GM10847 (cell line): ENCODE data around the gene MIPEP.

Experiments
- POLR2A ChIP-seq: IDR thresholded peaks from 2 replicates; pipeline ENCODE4 v1.6.1; 2011; ENCODE audit not compliant: insufficient read length; ENCODE audit errors: extremely low read depth

The MIPEP gene

DNA sequence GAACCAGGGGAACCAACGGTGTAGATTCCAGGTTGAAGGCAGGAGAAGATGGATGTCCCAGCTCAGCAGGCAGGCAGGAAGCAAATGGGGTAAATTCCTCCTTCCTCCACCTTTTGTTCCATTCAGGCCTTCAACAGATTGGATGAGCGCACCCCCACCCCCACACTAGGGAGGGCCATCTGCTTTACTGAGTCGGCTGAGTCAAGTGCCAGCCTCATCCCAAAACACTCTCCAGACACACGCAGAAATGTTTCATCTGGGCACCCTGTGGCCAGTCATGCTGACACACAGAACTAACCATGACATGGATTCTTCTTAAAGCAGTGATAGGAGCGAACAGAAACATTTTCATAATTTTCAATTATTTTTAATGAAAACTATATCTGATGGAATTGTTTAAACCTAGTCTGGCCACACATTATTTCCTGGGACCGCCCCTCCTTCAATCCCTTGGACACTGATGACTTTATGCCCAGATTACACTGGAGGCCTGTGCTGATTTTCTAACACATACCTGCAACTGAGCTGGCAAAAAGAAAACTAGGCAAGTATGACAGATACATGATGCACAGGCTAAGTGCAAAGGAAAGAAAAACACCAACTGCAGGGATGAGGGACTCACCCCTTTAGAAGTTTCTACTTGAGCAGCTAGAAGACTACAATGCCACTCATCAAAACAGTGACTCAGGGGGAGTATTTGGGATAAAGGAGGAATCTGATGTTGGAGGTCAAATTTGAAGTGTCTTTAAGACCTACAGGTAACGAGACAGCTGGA is 164.8 kb downstream of the MIPEP start:
- no peak for TF ChIP-seq POLR2A

DNA sequence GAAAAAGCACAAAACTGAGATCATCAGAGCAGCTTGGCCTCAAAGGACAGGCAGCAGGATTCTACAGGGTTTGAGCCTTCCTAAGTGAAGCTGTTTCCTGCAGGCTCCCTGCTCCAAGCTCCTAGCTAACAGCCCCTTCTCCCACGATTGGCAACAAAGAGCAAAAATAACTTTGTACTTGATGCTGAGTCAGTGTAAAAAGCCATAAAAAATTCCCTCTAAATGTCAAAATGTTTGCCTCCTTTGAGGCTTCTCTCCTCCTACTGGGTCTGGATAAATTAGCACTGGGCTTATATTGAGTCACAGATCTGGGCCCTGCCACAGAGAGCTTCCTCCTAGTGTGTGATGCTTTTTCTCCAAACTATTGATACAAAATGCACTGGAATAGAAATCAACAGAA is 165.7 kb downstream of the MIPEP start:
- no peak for TF ChIP-seq POLR2A

DNA sequence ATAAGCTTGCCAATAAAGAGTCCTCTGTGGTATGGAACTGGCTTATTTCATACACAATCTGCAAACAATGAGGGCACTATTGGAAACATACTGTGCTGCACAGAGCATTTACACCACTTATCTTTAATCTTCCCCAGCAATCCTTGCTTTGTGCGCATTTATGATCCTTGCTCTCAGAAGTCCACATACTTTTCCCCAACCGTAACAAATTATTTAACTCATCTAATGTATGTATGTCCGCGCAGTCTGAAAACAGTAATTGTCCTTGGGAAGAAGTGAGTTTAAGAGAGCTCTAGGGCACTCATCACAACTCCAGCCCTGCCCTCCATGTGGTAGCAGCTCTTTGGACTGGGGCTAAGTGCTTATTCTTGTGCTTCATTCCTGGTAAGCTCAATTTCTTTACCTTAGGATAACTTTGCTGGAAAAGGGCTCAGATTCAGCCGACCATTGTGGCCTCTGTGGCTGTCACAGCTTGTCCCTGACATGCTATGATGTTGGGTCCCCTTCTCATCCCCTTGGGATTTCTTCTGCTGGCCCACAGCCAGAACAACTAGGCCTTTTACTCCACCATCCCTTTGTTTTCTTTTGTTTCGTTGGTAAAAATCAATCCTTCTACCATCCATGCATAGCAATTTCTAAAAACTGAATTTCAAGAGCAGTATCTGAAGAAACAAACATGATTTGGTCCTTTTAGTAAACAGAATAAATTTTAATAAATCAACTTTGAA is 166.3 kb downstream of the MIPEP start:
- no peak for TF ChIP-seq POLR2A

DNA sequence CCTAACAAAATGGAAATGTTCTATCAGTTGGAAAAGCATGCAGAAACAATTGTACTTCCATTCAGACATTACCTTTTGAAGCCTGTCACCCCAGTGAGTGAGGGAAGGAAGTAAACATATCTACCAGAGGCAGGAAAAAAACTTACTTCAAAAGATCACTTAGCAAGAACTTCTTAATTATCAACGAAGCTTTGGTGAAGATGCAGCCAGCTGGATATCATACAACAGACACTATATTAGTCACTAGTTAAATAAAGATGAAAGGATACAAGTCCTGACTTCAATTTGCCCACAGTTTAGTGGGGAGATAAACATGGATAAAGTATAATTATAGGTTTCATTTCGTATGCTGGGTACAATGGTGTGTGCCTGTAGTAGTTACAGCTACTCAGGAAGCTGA is 170.2 kb downstream of the MIPEP start:
- no peak for TF ChIP-seq POLR2A

DNA sequence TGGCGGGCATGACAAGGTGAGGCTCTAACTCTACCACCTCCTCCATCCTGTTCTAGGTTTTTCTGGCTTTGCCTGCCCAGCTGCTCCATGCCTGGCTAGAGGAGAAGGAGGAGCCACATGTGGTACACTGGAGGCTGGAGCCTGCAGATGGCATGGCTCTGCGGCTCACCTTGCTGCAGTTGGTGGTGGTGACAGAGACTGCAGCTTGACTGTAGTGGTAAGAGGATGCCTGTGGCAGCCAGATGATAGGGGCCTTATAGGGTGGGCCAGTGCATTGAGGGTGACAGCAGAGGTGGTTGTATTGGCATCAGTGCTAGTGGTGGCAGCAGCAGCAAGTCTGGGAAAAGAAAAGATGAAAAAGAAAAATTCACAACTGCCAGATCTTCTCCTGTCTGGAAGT is 172.8 kb downstream of the MIPEP start:
- TF ChIP-seq POLR2A = no peak

DNA sequence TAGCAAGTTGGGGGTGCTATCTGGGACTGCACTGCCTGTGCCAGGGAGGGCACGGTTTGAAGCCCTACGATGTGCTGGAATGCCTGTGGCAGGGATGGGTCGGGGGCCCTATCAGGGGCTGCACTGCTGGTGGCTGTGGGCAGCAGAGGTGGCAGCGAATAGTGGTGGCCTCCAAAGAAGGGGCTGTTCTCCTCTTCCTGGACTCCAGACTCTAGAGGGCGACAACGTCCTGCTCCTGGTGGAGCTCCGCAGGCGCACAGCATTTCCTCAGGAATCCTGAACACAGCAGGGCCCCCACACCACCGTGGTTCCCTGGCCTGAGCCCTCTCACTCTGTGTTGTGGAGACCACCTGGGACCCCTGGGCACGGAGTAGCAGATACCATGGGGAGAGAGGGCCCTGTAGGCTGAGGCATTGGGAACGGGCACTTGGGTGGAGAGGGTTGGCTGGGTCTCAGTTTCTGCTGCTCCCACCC is 173.4 kb downstream of the MIPEP start:
- TF ChIP-seq POLR2A = no peak

DNA sequence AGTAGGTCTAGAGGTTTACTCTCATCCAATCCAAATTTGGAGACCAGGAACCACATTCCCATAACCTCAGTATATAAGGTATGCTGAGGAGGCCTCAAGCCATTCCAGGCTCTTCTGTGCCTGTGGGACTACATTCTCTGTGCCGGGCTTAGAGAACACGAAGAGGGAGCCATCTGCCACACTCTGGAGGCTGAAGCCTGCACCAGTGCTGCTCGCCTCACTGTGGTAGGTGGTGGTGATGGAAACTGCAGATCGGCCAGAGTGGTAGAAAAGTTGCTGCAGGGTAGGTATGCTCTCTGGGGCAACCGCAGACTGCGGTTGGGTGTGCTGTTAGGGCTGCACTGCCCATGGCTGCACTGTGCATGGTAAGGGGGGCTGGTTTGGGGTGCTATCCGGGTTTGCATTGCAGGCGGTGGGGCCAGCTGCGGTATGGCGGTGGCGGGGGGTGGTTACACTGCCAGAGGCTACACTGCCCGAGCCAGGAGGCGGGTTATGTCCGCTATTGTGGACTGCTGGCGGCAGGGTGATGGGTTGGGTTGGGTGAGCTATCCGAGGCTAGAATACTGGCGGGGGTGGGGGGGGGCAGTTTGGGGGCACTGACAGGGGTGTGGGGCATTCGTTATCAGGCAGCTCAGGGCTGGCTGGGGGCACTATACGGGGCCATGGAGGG is 174.0 kb downstream of the MIPEP start:
- no peak for TF ChIP-seq POLR2A

DNA sequence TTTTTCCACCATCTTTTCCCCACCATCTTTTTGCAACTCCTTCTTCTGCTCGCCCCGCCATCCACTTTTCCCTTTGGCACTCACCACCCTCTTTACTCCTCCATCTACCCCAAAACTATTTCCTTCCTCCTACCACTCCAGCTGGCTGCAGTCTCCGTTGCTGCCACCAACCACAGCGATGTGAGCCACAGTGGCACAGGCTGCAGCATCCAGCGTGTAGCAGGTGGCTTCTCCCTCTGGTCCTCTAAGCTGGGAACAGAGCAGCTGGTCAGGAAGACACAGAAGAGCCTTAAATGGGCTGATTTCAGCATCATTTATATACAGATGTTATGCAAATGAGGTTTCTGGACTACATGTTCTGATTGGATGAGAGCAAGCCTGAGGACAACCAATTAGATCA is 174.5 kb downstream of the MIPEP start:
- TF ChIP-seq POLR2A = no peak

DNA sequence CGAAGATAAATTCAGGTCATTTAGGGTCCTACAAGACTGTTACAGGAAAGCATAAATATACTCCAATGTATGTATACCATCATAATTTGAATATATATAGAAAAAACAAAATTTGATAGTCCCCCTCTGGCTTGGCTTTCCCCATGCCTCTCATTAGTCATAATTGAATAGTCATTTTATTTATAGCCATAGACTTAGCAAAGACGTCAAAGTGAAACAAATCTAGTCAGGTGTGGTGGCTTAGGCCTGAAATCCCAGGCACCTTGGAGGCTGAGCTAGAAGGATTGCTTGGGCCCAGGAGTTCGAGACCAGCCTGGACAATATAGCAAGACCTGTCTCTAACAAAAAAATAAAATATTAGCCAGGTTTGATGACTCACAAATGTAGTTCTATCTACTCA is 177.8 kb downstream of the MIPEP start:
- no peak for TF ChIP-seq POLR2A

DNA sequence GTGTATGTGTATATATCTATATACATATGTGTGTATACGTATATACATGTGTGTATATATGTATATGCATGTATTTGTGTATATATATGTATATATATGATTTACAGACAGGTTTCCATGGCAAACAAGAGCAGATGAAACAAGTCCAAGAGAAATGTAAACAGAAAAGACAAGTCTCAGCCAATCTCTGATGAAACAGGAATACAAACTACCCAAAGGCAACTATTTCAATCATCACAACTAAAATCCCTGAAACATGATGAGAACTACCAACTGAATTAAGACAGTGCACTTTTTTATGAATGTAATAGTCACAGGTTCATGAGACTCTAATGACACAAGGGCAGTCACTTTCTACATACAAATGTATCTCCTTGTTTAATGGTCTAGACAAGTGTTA is 178.8 kb downstream of the MIPEP start:
- no peak for TF ChIP-seq POLR2A

DNA sequence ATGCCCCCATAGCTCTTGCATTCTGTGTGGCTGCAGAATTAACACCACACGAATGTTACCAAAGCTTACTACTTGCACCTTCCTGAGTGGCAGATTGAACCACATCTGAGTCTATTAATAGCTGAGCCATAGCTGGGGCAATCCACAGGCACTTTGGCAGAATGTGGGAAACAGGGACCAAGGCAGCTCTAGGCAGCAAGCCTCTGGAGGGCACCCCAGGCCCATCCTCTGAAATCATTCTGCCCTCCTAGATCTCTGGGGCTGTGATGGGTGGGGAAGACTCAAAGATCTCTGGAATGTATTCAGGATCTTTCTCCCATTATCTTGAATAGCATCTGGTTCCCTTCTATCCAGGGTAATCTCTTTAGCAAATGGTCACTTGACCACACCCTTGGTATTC is 179.7 kb downstream of the MIPEP start:
- no peak for TF ChIP-seq POLR2A

DNA sequence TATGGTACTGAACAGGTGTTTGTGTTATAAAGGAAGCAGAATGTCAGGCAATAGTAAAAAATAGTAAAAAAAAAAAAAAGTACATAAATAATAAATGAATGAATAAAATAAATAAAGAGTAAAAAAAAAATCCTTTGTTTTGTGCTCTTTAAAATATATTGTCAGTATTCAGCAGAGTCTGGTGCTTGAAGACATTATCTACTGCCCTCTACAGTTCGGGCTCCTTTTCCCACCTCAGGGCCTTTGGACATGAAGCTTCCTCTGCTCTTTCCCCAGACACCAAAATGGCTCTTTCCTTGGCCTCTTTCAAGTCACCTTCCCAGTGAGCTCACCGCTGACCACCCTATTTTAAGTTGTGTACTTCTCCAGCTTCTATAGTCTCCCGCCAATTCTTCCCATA is 181.5 kb downstream of the MIPEP start:
- TF ChIP-seq POLR2A = no peak

DNA sequence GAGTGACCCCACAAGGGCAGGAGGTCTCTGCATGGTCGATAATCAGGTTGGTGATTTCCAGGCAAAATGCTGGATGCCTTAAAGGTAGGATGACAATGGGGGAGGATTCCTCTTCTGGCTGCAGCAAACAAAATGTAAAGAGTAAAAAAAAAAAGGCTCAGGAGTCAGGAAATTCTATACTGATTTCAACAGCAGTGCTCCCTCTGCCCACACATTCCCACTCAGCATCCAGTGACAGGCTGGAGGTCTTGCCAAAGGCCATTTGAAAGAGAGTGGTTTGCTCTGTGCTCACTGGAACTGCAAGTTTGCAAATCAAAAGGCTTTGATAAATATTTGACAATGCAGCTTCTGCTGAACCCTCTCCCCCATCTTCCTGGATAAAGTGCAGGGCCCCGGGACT is 183.6 kb downstream of the MIPEP start:
- no peak for TF ChIP-seq POLR2A

DNA sequence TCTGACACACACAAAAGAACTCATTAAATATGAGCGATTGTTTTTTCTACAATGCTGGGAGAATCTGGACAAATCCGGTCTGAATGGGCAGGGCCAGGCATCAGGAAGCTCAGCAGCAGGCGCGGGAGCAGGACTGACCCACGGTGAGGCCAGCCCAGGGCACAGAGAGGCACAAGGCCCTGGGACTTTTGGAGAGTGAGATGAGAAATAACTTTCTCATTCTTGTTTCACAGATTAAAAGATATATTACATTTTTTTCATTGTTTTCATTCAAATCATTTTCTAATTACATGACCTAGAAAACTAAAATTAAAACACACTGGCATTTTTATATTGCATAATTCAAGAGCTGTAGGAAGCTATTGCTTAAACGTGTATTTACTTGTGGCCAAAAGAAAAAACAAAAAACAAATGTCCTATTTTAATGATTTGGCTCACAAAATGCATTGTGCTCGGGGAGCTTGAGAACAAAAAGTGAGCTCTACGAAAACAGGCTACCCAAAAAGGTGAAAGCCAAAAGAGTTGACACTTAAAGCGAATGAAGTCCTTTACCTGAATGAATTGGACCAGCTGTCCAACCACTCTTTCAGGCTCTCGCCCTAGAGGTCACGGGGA is 185.8 kb downstream of the MIPEP start:
- TF ChIP-seq POLR2A = no peak

DNA sequence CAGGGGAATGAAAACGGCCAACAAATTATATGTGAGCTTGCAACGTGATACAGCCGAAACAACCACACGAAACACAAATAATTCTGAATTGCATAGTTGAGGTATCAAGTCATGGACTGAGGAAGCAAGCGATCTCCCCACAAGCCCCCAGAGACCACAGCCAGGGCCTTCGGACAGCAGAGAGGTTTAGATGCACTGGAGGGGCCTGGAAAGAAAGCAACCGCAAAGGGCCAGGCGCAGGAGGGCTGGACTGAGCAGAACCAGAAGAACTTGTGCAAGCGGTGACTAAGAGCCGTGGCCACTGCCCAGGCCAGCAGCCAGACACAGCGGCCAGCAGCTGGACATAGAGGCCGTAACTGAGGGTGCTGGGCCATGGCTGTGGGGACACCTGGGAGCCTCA is 187.6 kb downstream of the MIPEP start:
- TF ChIP-seq POLR2A = no peak

DNA sequence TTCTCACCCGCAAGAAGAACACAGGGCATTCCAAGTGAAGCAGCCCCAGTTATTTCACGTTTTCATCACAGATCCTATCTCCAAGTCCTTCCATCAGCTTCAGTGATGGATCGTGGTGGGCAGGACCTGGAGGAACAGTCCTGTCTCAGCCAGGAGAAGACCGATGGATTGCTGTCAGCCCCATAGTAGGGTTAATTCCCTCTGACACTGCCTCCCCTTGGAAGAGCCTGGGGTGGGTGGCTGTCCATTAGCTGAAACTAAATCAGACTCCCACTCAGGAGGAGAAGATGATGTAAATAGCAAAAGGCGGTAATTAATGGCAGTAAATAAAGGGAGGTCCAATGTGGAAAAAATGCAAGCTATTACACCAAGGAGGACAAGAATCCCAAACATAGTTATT is 188.0 kb downstream of the MIPEP start:
- TF ChIP-seq POLR2A = no peak
